GM19395 (cell line): ENCODE data around the gene LRIT3.

Source experiments
- ATAC-seq: cut with Tn5 transposase; IDR thresholded peaks from one replicate; pipeline ENCODE4 v1.9.1; 2021; ENCODE audit warnings: mild to moderate bottlenecking, moderate library complexity; ENCODE audit not compliant: unreplicated experiment

Gene LRIT3

GRCh38 chr4:109902559-109903251, 54.8 kb downstream of the LRIT3 start:
- no peak for ATAC-seq

- ATAC-seq = no peak
These were observed 60.8 kb downstream of the LRIT3 start for GRCh38 chr4:109908731-109909130.

GRCh38 chr4:109910256-109910655, 62.3 kb downstream of the LRIT3 start:
- ATAC-seq = no peak

- ATAC-seq = no peak
These were observed 65.0 kb downstream of the LRIT3 start, which contains the start of gene EGF for GRCh38 chr4:109912706-109913595. TSS of gene EGF (plus strand) at chr4:109912883. CDS start at chr4:109913336, 453 bp downstream.

GRCh38 chr4:109913596-109914241, 65.8 kb downstream of the LRIT3 start:
- ATAC-seq = no peak

- ATAC-seq = no peak
These were observed 66.4 kb downstream of the LRIT3 start for GRCh38 chr4:109914322-109914721.

- no peak for ATAC-seq
These were observed 67.6 kb downstream of the LRIT3 start for GRCh38 chr4:109915385-109916026.

GRCh38 chr4:109916027-109916409, 68.1 kb downstream of the LRIT3 start:
- ATAC-seq = peak; percentile 52

GRCh38 chr4:109921384-109921808, 73.5 kb downstream of the LRIT3 start:
- ATAC-seq = no peak
